ENCODE results near the gene PDHB.

PDHB gene

GRCh38 chr3:58411851-58412830 lies 21.5 kb downstream of the PDHB start:
- TF ChIP-seq ZFX (IDR thresholded peaks at IDR 0.05): no peak
- TF ChIP-seq, protein P1, sequence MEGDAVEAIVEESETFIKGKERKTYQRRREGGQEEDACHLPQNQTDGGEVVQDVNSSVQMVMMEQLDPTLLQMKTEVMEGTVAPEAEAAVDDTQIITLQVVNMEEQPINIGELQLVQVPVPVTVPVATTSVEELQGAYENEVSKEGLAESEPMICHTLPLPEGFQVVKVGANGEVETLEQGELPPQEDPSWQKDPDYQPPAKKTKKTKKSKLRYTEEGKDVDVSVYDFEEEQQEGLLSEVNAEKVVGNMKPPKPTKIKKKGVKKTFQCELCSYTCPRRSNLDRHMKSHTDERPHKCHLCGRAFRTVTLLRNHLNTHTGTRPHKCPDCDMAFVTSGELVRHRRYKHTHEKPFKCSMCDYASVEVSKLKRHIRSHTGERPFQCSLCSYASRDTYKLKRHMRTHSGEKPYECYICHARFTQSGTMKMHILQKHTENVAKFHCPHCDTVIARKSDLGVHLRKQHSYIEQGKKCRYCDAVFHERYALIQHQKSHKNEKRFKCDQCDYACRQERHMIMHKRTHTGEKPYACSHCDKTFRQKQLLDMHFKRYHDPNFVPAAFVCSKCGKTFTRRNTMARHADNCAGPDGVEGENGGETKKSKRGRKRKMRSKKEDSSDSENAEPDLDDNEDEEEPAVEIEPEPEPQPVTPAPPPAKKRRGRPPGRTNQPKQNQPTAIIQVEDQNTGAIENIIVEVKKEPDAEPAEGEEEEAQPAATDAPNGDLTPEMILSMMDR (conservative IDR thresholded peaks at IDR 0.05): no peak
- no peak overlapping the region for H3K27ac ChIP-seq

DNA sequence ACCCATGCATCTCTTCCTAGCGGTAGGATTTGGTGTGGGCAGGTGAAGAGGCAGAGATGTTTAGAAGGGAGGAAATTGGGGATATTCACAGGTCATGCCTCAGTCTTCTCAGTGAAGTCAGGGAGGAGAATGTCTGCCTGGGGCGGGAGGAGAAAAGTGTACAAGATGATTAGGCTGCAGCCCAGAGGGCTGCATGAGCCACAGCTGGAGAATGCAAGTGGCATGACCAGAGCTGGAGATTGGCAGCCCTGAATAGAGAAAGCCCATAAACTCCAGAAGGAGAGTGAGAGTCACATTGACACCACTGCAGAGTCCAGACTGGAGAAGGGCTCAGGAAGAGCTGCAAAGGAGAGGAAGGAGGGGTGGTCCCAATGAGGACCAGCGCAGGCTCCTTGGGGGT lies 22.6 kb downstream of the PDHB start:
- no peak overlapping the region for H3K27ac ChIP-seq
- TF ChIP-seq ZFX (IDR thresholded peaks at IDR 0.05): no peak
- TF ChIP-seq, protein P1 (conservative IDR thresholded peaks at IDR 0.05): no peak

- H3K27ac ChIP-seq: no peak overlapping the region
- no peak for TF ChIP-seq ZFX (IDR thresholded peaks at IDR 0.05)
- TF ChIP-seq, protein P1 (conservative IDR thresholded peaks at IDR 0.05): no peak
Observed at GRCh38 chr3:58409663-58410062, 24.0 kb downstream of the PDHB start.

DNA sequence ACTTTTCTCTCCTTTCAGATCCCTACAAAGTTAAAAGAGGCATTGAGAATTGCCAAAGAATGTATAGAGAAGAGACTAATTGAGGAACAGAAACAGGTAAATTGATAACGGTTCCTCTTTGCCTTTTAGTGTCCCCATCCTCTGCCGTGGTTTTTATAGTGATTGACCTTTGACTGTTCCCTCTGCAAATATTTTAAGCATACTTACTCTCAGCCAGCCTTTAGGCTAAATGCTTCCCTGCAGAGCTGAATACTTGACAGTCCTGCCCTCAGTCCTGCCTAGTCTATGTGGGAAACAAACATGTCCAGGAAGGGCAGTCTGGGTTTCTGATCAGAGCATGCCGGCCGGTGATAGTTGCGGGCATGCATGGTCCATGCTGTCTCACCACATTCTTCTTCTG lies 24.7 kb downstream of the PDHB start:
- H3K27ac ChIP-seq: no peak overlapping the region

GRCh38 chr3:58404396-58404795 lies 29.2 kb downstream of the PDHB start:
- TF ChIP-seq, protein P1 (conservative IDR thresholded peaks at IDR 0.05): no peak
- no peak for TF ChIP-seq ZFX (IDR thresholded peaks at IDR 0.05)
- H3K27ac ChIP-seq: no peak overlapping the region

More for the DNA sequence above, 24.7 kb downstream of the PDHB start:
- no peak for TF ChIP-seq ZFX (IDR thresholded peaks at IDR 0.05)
- TF ChIP-seq, protein P1 (conservative IDR thresholded peaks at IDR 0.05): no peak

GRCh38 chr3:58403513-58404109 lies 30.0 kb downstream of the PDHB start:
- no peak overlapping the region for H3K27ac ChIP-seq
- no peak for TF ChIP-seq ZFX (IDR thresholded peaks at IDR 0.05)
- TF ChIP-seq, protein P1 (conservative IDR thresholded peaks at IDR 0.05): no peak
